Fibroblast of lung (primary cell): ENCODE data around the gene NR4A1.

Experiments
- EZH2 ChIP-seq: IDR thresholded peaks from 2 replicates; pipeline ENCODE4 v1.5.1; 2012; ENCODE audit warnings: low read length, control low read depth, mild to moderate bottlenecking; ENCODE audit errors: missing control alignments
- TF ChIP-seq, protein P1 (sequence below), 2 donors: IDR thresholded peaks in 1 of 2; conservative IDR thresholded peaks in 1 of 2; 1 replicate in 1 of 2; 2 replicates in 1 of 2; pipeline ENCODE4 v1.5.1; 2011 to 2012; ENCODE audit warnings: low read length in 2 of 2, control low read depth in 1 of 2, inconsistent platforms in 1 of 2, low read depth in 1 of 2, mild to moderate bottlenecking in 1 of 2

DNA sequence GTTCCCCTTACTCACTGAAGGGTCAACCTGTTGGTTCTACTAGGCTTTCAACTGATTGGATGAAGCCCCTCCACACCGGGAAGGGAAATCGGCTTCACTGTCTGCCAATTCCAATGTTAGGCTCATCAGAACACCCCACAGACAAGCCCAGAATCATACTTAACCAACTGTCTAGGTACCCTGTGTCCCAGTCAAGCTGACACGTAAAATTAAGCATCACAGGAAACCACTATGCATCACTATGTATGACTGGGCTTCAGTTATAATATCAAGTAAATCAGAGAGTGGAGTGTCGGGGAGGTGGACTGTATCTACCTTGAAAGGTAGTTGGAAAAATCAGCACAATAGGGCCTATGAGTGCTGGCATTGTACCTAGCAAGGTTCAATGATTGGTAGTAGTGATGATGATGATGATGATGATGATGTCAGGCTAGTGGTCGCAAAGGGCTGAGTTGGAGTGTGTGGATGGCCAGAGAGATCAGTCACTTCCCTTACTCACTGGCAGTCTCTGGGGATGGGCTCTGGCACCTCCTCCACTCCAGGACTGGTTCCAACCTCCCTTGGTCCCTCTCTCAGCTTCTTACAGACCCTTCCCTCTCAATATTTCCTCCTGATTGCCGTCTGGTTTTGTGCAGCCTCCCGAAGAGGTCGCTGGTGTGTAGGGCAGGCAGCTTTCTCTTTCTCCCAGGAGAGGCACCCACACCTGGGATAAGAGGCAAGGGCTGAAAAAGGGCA lies 15.3 kb downstream of the NR4A1 start:
- TF ChIP-seq, protein P1, sequence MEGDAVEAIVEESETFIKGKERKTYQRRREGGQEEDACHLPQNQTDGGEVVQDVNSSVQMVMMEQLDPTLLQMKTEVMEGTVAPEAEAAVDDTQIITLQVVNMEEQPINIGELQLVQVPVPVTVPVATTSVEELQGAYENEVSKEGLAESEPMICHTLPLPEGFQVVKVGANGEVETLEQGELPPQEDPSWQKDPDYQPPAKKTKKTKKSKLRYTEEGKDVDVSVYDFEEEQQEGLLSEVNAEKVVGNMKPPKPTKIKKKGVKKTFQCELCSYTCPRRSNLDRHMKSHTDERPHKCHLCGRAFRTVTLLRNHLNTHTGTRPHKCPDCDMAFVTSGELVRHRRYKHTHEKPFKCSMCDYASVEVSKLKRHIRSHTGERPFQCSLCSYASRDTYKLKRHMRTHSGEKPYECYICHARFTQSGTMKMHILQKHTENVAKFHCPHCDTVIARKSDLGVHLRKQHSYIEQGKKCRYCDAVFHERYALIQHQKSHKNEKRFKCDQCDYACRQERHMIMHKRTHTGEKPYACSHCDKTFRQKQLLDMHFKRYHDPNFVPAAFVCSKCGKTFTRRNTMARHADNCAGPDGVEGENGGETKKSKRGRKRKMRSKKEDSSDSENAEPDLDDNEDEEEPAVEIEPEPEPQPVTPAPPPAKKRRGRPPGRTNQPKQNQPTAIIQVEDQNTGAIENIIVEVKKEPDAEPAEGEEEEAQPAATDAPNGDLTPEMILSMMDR (conservative IDR thresholded peaks at IDR 0.05 in 1 of 2, IDR thresholded peaks at IDR 0.05 in 1 of 2; ENCODE audit: low read depth in 1 of 2, low read length in 2 of 2): no peak
- TF ChIP-seq EZH2: no peak
